IMR-90 (cell line): ENCODE results near the gene MLLT1. TPM values are rescaled to one million over a fixed set of nuclear protein-coding genes. Genes with fewer than 3 reads are reported as not detected.

Experiments
- ATAC-seq: fragments of 200-7000 bp; cut with Tn5 transposase; 2 replicates; pipeline ENCODE4 v1.9.1; 2020; ENCODE audit warnings: low read depth, mild to moderate bottlenecking, moderate library complexity
- BruUV-seq: library from RNA; stranded (reverse); fragments of 400-500 nt; replicated peaks from 2 replicates; lab custom pipeline; 2021; lab: Mats Ljungman, UMichigan
- CTCF ChIA-PET: fragments of 300-600 bp; formaldehyde crosslinking; extraction: SDS; loops from one replicate; lab custom pipeline; 2021; ENCODE audit warnings: antibody characterized with exemption; lab: Yijun Ruan, JAX
- POLR2A ChIA-PET: fragments of 300-600 bp; sonication (Branson Sonifier 250); formaldehyde crosslinking; loops from one replicate; lab custom pipeline; 2022; ENCODE audit warnings: antibody characterized with exemption; ENCODE audit not compliant: unreplicated experiment; lab: Charles Lee
- DNase-seq: peaks from one replicate; pipeline ENCODE4 v3.0.0; 2013
- H2AFZ ChIP-seq: replicated peaks from 2 replicates; pipeline ENCODE3; 2013; ENCODE audit warnings: low read length, mild to moderate bottlenecking; ENCODE audit not compliant: poor library complexity
- H2AK5ac ChIP-seq: 2 replicates; pipeline ENCODE4 v1.6.1; 2013; ENCODE audit warnings: low read depth, low read length, inconsistent platforms
- H2AK9ac ChIP-seq: replicated peaks from 2 replicates; pipeline ENCODE3; 2013; ENCODE audit warnings: mild to moderate bottlenecking, low read depth, low read length, moderate library complexity; ENCODE audit not compliant: poor library complexity
- H2BK120ac ChIP-seq: 2 replicates; pipeline ENCODE4 v1.6.1; 2013; ENCODE audit warnings: low read depth, low read length, inconsistent platforms
- H2BK15ac ChIP-seq: 3 replicates; pipeline ENCODE4 v1.6.1; 2013; ENCODE audit warnings: low read depth, low read length, inconsistent platforms
- H2BK20ac ChIP-seq: 2 replicates; pipeline ENCODE4 v1.6.1; 2013; ENCODE audit warnings: low read depth, mild to moderate bottlenecking, inconsistent platforms, low read length, moderate library complexity
- H2BK5ac ChIP-seq: 2 replicates; pipeline ENCODE4 v1.6.1; 2013; ENCODE audit warnings: mild to moderate bottlenecking, low read depth, low read length, inconsistent platforms; ENCODE audit not compliant: poor library complexity, severe bottlenecking
- H3K14ac ChIP-seq: replicated peaks from 2 replicates; pipeline ENCODE4 v1.6.1; 2013; ENCODE audit warnings: low read depth, low read length, inconsistent platforms
- H3K18ac ChIP-seq: 2 replicates; pipeline ENCODE4 v1.6.1; 2013; ENCODE audit warnings: low read depth, low read length, control low read depth
- H3K23ac ChIP-seq: 2 replicates; pipeline ENCODE4 v1.6.1; 2013; ENCODE audit warnings: low read depth, low read length, inconsistent platforms
- H3K27ac ChIP-seq: 2 replicates; pipeline ENCODE4 v1.5.1; 2013; ENCODE audit warnings: mild to moderate bottlenecking, control low read depth, low read length; ENCODE audit not compliant: insufficient read depth
- H3K27me3 ChIP-seq: 2 replicates; pipeline ENCODE4 v1.6.1; 2013; ENCODE audit warnings: low read length; ENCODE audit not compliant: control insufficient read depth, insufficient read depth
- H3K36me3 ChIP-seq: 2 replicates; pipeline ENCODE4 v1.6.1; 2013; ENCODE audit warnings: low read length, mixed read lengths; ENCODE audit not compliant: control insufficient read depth, insufficient read depth
- H3K4ac ChIP-seq: 2 replicates; pipeline ENCODE4 v1.6.1; 2013; ENCODE audit warnings: low read depth, low read length, inconsistent platforms
- H3K4me1 ChIP-seq: 2 replicates; pipeline ENCODE4 v1.6.1; 2013; ENCODE audit warnings: low read length, mixed read lengths; ENCODE audit not compliant: control insufficient read depth, insufficient read depth
- H3K4me2 ChIP-seq: 2 replicates; pipeline ENCODE4 v1.6.1; 2013; ENCODE audit warnings: low read depth, mild to moderate bottlenecking, control low read depth, low read length, moderate library complexity
- H3K4me3 ChIP-seq: 2 replicates; pipeline ENCODE4 v1.5.1; 2013; ENCODE audit warnings: low read depth, mild to moderate bottlenecking, control low read depth, low read length, moderate library complexity; ENCODE audit not compliant: insufficient read depth
- H3K56ac ChIP-seq: 2 replicates; pipeline ENCODE4 v1.6.1; 2013; ENCODE audit warnings: low read length, inconsistent platforms; ENCODE audit not compliant: insufficient read depth; ENCODE audit errors: extremely low read depth
- H3K79me1 ChIP-seq, 2 experiments: 2 replicates each; pipeline ENCODE4 v1.6.1; 2013; ENCODE audit warnings: low read length in 2 of 2, inconsistent platforms in 1 of 2, low read depth in 1 of 2
- H3K9ac ChIP-seq: 2 replicates; pipeline ENCODE4 v1.6.1; 2013; ENCODE audit warnings: low read depth, low read length, control low read depth
- H3K9me1 ChIP-seq: 2 replicates; pipeline ENCODE4 v1.6.1; 2013; ENCODE audit warnings: low read length, inconsistent platforms; ENCODE audit not compliant: insufficient read depth
- H3K9me3 ChIP-seq: 2 replicates; pipeline ENCODE4 v1.6.1; 2013; ENCODE audit warnings: low read length; ENCODE audit not compliant: control insufficient read depth, insufficient read depth
- H4K20me1 ChIP-seq: 2 replicates; pipeline ENCODE4 v1.6.1; 2013; ENCODE audit warnings: low read length, inconsistent platforms; ENCODE audit not compliant: insufficient read depth
- H4K5ac ChIP-seq: 2 replicates; pipeline ENCODE4 v1.6.1; 2013; ENCODE audit warnings: mild to moderate bottlenecking, low read depth, low read length, control low read depth
- H4K8ac ChIP-seq, 2 experiments: 2 replicates each; pipeline ENCODE4 v1.6.1; 2013; ENCODE audit warnings: low read depth in 2 of 2, low read length in 2 of 2, control low read depth in 1 of 2, inconsistent platforms in 1 of 2
- H4K91ac ChIP-seq: 2 replicates; pipeline ENCODE4 v1.6.1; 2013; ENCODE audit warnings: low read depth, low read length, inconsistent platforms; ENCODE audit not compliant: insufficient read depth
- CHD1 ChIP-seq: IDR thresholded peaks from 2 replicates; pipeline ENCODE4 v1.6.1; 2012; ENCODE audit warnings: low read depth, low read length, improper control_type of control experiment
- ELK1 ChIP-seq: fragments of 150-350 bp; IDR thresholded peaks from 2 replicates; pipeline ENCODE4 v1.6.1; 2016; ENCODE audit warnings: low read depth, mild to moderate bottlenecking, low read length, moderate library complexity, borderline replicate concordance
- RFX5 ChIP-seq: IDR thresholded peaks from 2 replicates; pipeline ENCODE4 v1.8.0; 2012; ENCODE audit warnings: low read depth, mild to moderate bottlenecking, low read length, moderate library complexity
- WGBS, 2 experiments: methylation state at CpG; one replicate each; pipeline versions ENCODE4 v1.1.5 to v1.1.7; 2013; ENCODE audit warnings: missing lambda C conversion rate in 2 of 2; ENCODE audit not compliant: insufficient read length in 1 of 2; ENCODE audit errors: extremely low coverage in 2 of 2; 5-methylcytosine and 5-hydroxymethylcytosine counted together
- dilution Hi-C: fragments of 300-500 bp; cut with HindIII; formaldehyde crosslinking; loops from one replicate; pipeline ENCODE4 v1.14.3; 2018; ENCODE audit warnings: low sequenced_read_pairs; ENCODE audit not compliant: unreplicated experiment
- in situ Hi-C: fragments of 300-500 bp; cut with MboI; formaldehyde crosslinking; loops from 3 replicates; pipeline ENCODE4 v1.14.3; 2019; ENCODE audit warnings: low sequenced_read_pairs, inconsistent platforms, mixed read lengths
- intact Hi-C: fragments of 100-400 bp; cut with micrococcal nuclease; formaldehyde crosslinking; loops from 2 replicates; pipeline ENCODE4 v1.10.0; 2022
- polyA plus RNA-seq, 3 experiments: library from polyadenylated mRNA; depleted of rRNA; stranded (reverse); fragments of >200 nt; gene quantifications; 2 replicates each; pipeline ENCODE4 v1.2.3, GENCODE V29; 2012; ENCODE audit warnings: low replicate concordance in 1 of 3
- total RNA-seq: library from RNA; depleted of rRNA; stranded (reverse); fragments of >200 nt; gene quantifications from 2 replicates; pipeline ENCODE4 v1.2.3, GENCODE V29; 2012

The MLLT1 gene
- total and polyA plus RNA-seq, 2 of the 4 experiments (the other 2 are of a cell fraction): 1.3 to 30.6 TPM

GRCh38 chr19:6241680-6242377 lies 37.9 kb downstream of the MLLT1 start:
- no peak for ATAC-seq
- H2BK120ac ChIP-seq: no peak overlapping the region
- H2AK5ac ChIP-seq: no peak overlapping the region
- H2AFZ ChIP-seq: no peak overlapping the region
- no peak overlapping the region for H2BK15ac ChIP-seq
- H3K27me3 ChIP-seq: no peaks in the 10 kb centered on the region
- H3K14ac ChIP-seq: no peak overlapping the region
- peaks cover 24% of the 10 kb centered on the region for H3K9me1 ChIP-seq
- in situ Hi-C loops: no loop called here
- H3K9ac ChIP-seq: no peak overlapping the region
- no peak overlapping the region for H4K8ac ChIP-seq
- dilution Hi-C loops: no loop called here
- CTCF ChIA-PET: no interaction called here
- peaks cover 18% of the 10 kb centered on the region for H3K4me1 ChIP-seq
- POLR2A ChIA-PET: no interaction called here
- H3K4me2 ChIP-seq: no peak overlapping the region
- no peak overlapping the region for H2BK20ac ChIP-seq
- peaks cover 6% of the 10 kb centered on the region; the same call in 1 of the 2 replicates for H3K36me3 ChIP-seq
- peak overlapping the region; percentile 44 for H2AK9ac ChIP-seq
- no peak overlapping the region for H3K4ac ChIP-seq
- no peak overlapping the region for H3K56ac ChIP-seq
- 69% methylated on average over 17 of the region's 25 CpGs; no CpG with 5 or more reads in 1 of the 2 experiments for WGBS, 2 experiments
- H3K4me3 ChIP-seq: no peak overlapping the region
- peaks cover 82% of the 10 kb centered on the region for H4K20me1 ChIP-seq
- no peak overlapping the region for H3K27ac ChIP-seq
- no peak overlapping the region for H3K18ac ChIP-seq
- no peak overlapping the region for H4K91ac ChIP-seq
- no peak overlapping the region for H3K23ac ChIP-seq
- peaks cover 51 to 87% of the 10 kb centered on the region in 2 experiments for H3K79me1 ChIP-seq
- H4K5ac ChIP-seq: no peak overlapping the region
- TF ChIP-seq CHD1 (no peak), RFX5 (no peak), ELK1 (no peak)
- no TSS peak for BruUV-seq
- DNase-seq: no peak
- no peak overlapping the region for H2BK5ac ChIP-seq
- intact Hi-C loops: no loop called here
- no peaks in the 10 kb centered on the region for H3K9me3 ChIP-seq
